Rectal smooth muscle tissue (tissue), 1 donor: ENCODE results near the gene ARRB1.
A peak's percentile ranks its signal among the peaks of the same experiment; 100 is the strongest.

Experiments used
- H3K27ac ChIP-seq: one replicate; pipeline ENCODE4 v1.7.0; 2013; ENCODE audit warnings: low read depth, low read length, inconsistent platforms
- H3K27me3 ChIP-seq: one replicate; pipeline ENCODE4 v1.7.0; 2013; ENCODE audit warnings: low read length; ENCODE audit not compliant: control insufficient read depth, insufficient read depth
- H3K36me3 ChIP-seq: one replicate; pipeline ENCODE4 v1.7.0; 2013; ENCODE audit warnings: low read length; ENCODE audit not compliant: control insufficient read depth, insufficient read depth
- H3K4me1 ChIP-seq: one replicate; pipeline ENCODE4 v1.7.0; 2013; ENCODE audit warnings: low read length; ENCODE audit not compliant: control insufficient read depth, insufficient read depth
- H3K4me3 ChIP-seq: one replicate; pipeline ENCODE4 v1.7.0; 2013; ENCODE audit warnings: low read length
- H3K9ac ChIP-seq: one replicate; pipeline ENCODE4 v1.7.0; 2013; ENCODE audit warnings: low read length

ARRB1 gene

GRCh38 chr11:75291741-75292140 lies 59.7 kb downstream of the ARRB1 start:
- Histone ChIP-seq H3K4me1 (no peaks in the 10 kb centered on the region), H3K27ac (no peak overlapping the region), H3K4me3 (no peak overlapping the region), H3K36me3 (peaks cover 9% of the 10 kb centered on the region), H3K9ac (no peak overlapping the region), H3K27me3 (no peaks in the 10 kb centered on the region)

GRCh38 chr11:75289919-75290318 lies 61.5 kb downstream of the ARRB1 start:
- Histone ChIP-seq H3K9ac (no peak overlapping the region), H3K36me3 (peaks cover 24% of the 10 kb centered on the region), H3K4me1 (no peaks in the 10 kb centered on the region), H3K4me3 (no peak overlapping the region), H3K27me3 (no peaks in the 10 kb centered on the region), H3K27ac (no peak overlapping the region)

DNA sequence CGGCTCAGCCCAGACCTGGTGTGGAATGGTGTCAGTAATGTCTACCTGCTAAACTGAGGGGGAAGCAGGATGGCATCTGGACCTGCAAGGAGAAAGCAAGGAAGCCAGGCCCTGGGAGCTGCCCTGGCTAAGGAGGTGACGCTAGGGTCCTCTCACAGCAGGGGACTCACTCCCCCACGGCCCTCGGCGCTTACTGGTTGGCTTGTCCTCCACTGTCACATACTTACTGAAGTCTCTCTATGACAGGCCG lies 62.0 kb downstream of the ARRB1 start:
- Histone ChIP-seq H3K27me3 (no peaks in the 10 kb centered on the region), H3K4me3 (no peak overlapping the region), H3K27ac (no peak overlapping the region), H3K4me1 (no peaks in the 10 kb centered on the region), H3K9ac (no peak overlapping the region), H3K36me3 (peaks cover 25% of the 10 kb centered on the region)

GRCh38 chr11:75287579-75287978 lies 63.9 kb downstream of the ARRB1 start:
- Histone ChIP-seq H3K4me3 (no peak overlapping the region), H3K4me1 (no peaks in the 10 kb centered on the region), H3K9ac (no peak overlapping the region), H3K27ac (no peak overlapping the region), H3K36me3 (peaks cover 25% of the 10 kb centered on the region), H3K27me3 (no peaks in the 10 kb centered on the region)

GRCh38 chr11:75286826-75287465 lies 64.5 kb downstream of the ARRB1 start:
- no peaks in the 10 kb centered on the region for H3K27me3 ChIP-seq
- H3K4me3 ChIP-seq: no peak overlapping the region
- peaks cover 25% of the 10 kb centered on the region for H3K36me3 ChIP-seq
- no peak overlapping the region for H3K27ac ChIP-seq
- H3K9ac ChIP-seq: no peak overlapping the region
- H3K4me1 ChIP-seq: no peaks in the 10 kb centered on the region

GRCh38 chr11:75285776-75286360 lies 65.6 kb downstream of the ARRB1 start:
- H3K27ac ChIP-seq: no peak overlapping the region
- H3K36me3 ChIP-seq: peaks cover 31% of the 10 kb centered on the region

GRCh38 chr11:75283391-75283931 lies 68.0 kb downstream of the ARRB1 start:
- Histone ChIP-seq H3K36me3 (peaks cover 31% of the 10 kb centered on the region), H3K9ac (no peak overlapping the region)

More at GRCh38 chr11:75285776-75286360, 65.6 kb downstream of the ARRB1 start:
- H3K9ac ChIP-seq: no peak overlapping the region
- no peak overlapping the region for H3K4me3 ChIP-seq
- no peaks in the 10 kb centered on the region for H3K27me3 ChIP-seq
- no peaks in the 10 kb centered on the region for H3K4me1 ChIP-seq

DNA sequence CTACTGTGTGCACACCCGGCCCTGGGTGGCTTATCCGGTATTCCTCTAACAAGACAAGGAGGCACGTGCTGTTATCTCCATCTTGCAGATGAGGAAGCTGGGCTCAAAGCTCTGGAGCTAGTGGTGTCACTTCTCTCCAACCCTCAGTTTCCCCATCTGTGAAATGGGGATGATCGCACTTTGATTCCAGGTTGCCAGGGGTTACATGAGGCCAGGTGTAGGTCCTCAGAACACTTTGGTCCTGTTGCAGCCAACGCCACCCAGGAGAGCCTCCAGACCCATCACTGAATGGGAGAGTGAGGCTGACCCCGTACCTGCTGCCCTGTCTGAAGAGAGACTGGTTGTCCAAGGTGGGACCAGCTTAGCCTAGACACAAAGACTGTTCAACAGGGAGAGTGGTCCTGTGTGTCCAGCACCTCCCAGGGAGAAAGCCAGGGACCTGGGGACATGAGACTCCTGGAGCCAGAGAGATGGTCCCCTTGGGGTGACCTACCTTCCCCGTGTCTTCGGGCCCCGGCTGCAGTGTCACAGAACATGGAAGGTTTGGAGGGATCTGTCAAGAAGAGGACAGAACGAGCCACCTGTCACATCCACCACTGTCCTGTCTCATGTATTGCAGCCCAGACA lies 69.9 kb downstream of the ARRB1 start:
- Histone ChIP-seq H3K27ac (no peak overlapping the region), H3K36me3 (peaks cover 42% of the 10 kb centered on the region), H3K27me3 (no peaks in the 10 kb centered on the region), H3K4me1 (no peaks in the 10 kb centered on the region), H3K4me3 (no peak overlapping the region), H3K9ac (no peak overlapping the region)

More at GRCh38 chr11:75283391-75283931, 68.0 kb downstream of the ARRB1 start:
- H3K27ac ChIP-seq: no peak overlapping the region
- no peaks in the 10 kb centered on the region for H3K27me3 ChIP-seq
- no peak overlapping the region for H3K4me3 ChIP-seq
- no peaks in the 10 kb centered on the region for H3K4me1 ChIP-seq

GRCh38 chr11:75280770-75281468 lies 70.5 kb downstream of the ARRB1 start:
- no peaks in the 10 kb centered on the region for H3K27me3 ChIP-seq
- H3K36me3 ChIP-seq: peaks cover 40% of the 10 kb centered on the region
- no peak overlapping the region for H3K4me3 ChIP-seq
- H3K27ac ChIP-seq: no peak overlapping the region
- no peak overlapping the region for H3K9ac ChIP-seq
- no peaks in the 10 kb centered on the region for H3K4me1 ChIP-seq

DNA sequence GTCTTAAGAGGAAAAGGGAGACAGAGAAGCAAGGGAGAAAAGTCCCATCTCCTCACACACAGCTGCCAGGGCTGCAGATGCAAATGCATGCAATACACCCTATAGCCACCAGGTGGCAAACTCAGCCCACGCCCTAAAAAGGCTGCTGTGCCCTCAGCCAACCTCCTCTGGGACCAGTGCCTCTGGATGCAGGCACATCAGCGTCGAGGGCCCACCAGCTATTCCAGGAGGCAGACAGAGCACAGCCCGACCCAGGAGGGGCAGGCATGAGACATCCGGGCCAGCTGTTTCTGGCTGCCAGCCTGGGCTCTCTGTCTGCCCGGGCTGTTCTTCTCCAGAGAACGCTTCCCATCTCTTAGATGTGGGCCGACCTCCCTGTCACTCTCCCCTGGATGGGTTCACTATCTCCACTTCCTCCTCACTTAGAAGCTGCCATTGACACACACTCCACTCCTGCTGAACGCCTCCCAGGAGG lies 71.2 kb downstream of the ARRB1 start:
- H3K36me3 ChIP-seq: peaks cover 33% of the 10 kb centered on the region
- H3K27ac ChIP-seq: peak overlapping the region; percentile 8
- no peaks in the 10 kb centered on the region for H3K4me1 ChIP-seq
- H3K4me3 ChIP-seq: no peak overlapping the region
- H3K9ac ChIP-seq: no peak overlapping the region
- H3K27me3 ChIP-seq: no peaks in the 10 kb centered on the region

- Histone ChIP-seq H3K4me3 (no peak overlapping the region), H3K9ac (no peak overlapping the region), H3K4me1 (no peaks in the 10 kb centered on the region), H3K27ac (no peak overlapping the region), H3K27me3 (no peaks in the 10 kb centered on the region), H3K36me3 (peaks cover 29% of the 10 kb centered on the region)
Observed at GRCh38 chr11:75279273-75279672, 72.2 kb downstream of the ARRB1 start.

DNA sequence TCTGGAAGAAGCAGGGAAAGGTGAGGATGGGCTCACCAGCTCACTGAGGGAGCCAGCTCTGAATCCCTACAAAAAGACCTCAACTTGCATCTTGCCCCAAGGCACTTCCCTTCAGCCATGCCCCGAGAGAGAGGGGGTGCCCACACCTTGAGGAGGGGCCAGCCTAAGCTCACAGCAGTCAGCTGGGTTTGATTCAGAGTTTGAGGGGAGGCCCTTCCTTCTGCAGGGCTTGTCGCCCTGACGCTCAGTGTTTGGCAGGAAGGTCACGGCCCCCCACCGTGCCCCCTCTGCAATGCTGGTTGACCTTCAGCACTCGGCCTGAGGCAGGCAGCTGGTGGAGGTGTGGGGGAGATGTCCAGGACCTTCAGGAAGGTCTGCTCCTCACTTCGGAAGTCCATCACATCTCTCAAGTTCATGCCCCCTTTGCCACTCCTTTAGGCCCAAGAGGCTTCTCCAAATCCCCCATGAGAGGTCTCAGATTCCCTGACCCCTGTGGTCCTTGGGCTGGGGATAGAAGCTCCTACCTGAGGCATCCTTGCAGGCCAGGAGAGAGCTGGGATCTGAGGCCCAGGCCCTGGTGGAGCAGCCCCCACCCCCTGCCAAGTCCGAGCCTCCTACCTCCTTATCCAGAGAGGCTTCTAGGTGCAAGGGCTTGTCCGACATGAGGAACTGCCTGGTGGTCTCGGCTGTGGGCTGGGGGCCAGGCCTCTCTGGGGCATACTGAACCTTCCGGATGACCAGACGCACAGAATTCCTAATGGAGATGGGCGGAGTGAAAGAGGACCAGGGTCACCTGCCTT lies 73.3 kb downstream of the ARRB1 start:
- Histone ChIP-seq H3K4me1 (no peaks in the 10 kb centered on the region), H3K4me3 (no peak overlapping the region), H3K9ac (no peak overlapping the region), H3K27ac (no peak overlapping the region), H3K36me3 (peaks cover 39% of the 10 kb centered on the region), H3K27me3 (no peaks in the 10 kb centered on the region)
